Upper lobe of left lung (tissue), 6 donors: ENCODE data around the gene RAPGEF2. TPM values are rescaled to one million over a fixed set of nuclear protein-coding genes. Genes with fewer than 3 reads are reported as not detected.
"Not testable (repeated sequence)": the region's sequence is repeated elsewhere in the genome, so short reads cannot be mapped to it uniquely, and the experiment has no call there.

Source experiments
- ATAC-seq, 2 donors: fragments of 200-7000 bp; cut with Tn5 transposase; one replicate each; pipeline ENCODE4 v1.9.1; 2022; ENCODE audit warnings: mild to moderate bottlenecking in 2 of 2, moderate library complexity in 2 of 2; ENCODE audit not compliant: low FRiP score in 2 of 2
- DNase-seq, 2 donors: peaks; one replicate each; pipeline ENCODE4 v3.0.0-alpha.2; 2019 to 2020
- H3K27ac ChIP-seq, 4 donors: fragments of 200-600 bp; sonication (generic); one replicate each; pipeline ENCODE4 v1.5.1; 2016 to 2019
- H3K27me3 ChIP-seq, 4 donors: fragments of 200-600 bp; sonication (generic); one replicate each; pipeline ENCODE4 v1.5.1; 2017 to 2019
- H3K36me3 ChIP-seq, 4 donors: fragments of 200-600 bp; sonication (generic); one replicate each; pipeline ENCODE4 v1.5.1; 2016 to 2019
- H3K4me1 ChIP-seq, 4 donors: fragments of 200-600 bp; sonication (generic); one replicate each; pipeline ENCODE4 v1.5.1; 2018 to 2019
- H3K4me3 ChIP-seq, 4 donors: fragments of 200-600 bp; sonication (generic); one replicate each; pipeline ENCODE4 v1.5.1; 2017 to 2019; ENCODE audit warnings: mild to moderate bottlenecking in 2 of 4, moderate library complexity in 1 of 4
- H3K9me3 ChIP-seq, 4 donors: fragments of 200-600 bp; sonication (generic); one replicate each; pipeline ENCODE4 v1.5.1; 2018 to 2019
- CTCF ChIP-seq, 6 experiments: fragments of 450-650 bp in 4 of 6; fragments of 200-600 bp in 2 of 6; sonication (generic) in 2 of 6; IDR thresholded peaks; one replicate each; pipeline ENCODE4 v1.5.1; 2016 to 2019; ENCODE audit warnings: antibody characterized with exemption in 6 of 6
- EP300 ChIP-seq, 4 donors: sonication (generic); formaldehyde crosslinking; IDR thresholded peaks; one replicate each; pipeline ENCODE4 v1.5.1; 2017; ENCODE audit warnings: antibody characterized with exemption in 4 of 4, control low read depth in 2 of 4
- POLR2A ChIP-seq, 4 donors: fragments of 450-650 bp; IDR thresholded peaks; one replicate each; pipeline ENCODE4 v1.5.1; 2016 to 2017; ENCODE audit warnings: antibody characterized with exemption in 4 of 4, mild to moderate bottlenecking in 2 of 4
- POLR2AphosphoS5 ChIP-seq, 2 donors: sonication (generic); formaldehyde crosslinking; IDR thresholded peaks; one replicate each; pipeline ENCODE4 v1.5.1; 2017; ENCODE audit warnings: antibody characterized with exemption in 2 of 2
- WGBS, 2 donors: methylation state at CpG; one replicate each; pipeline ENCODE4 v1.1.5; 2017 to 2018; 5-methylcytosine and 5-hydroxymethylcytosine counted together
- total RNA-seq, 6 donors: library from RNA; depleted of rRNA in 4 of 6; stranded (reverse); fragments of >200 nt in 4 of 6; gene quantifications; one replicate each; pipeline versions ENCODE4 v1.1.0 to v1.2.1, GENCODE V29; 2016 to 2021
- donor health status: DM: no; HTN: no; CAD: no; lungs with moderate emphysema.
- donor health status: DM: no; HTN: yes; CAD: no; lungs with severe emphysema.

The RAPGEF2 gene
- total RNA-seq, 6 donors from 2014 or later, result 53.3 to 122 (median 66.3) TPM

- no peaks in the 10 kb centered on the region for H3K36me3 ChIP-seq
- H3K9me3 ChIP-seq, result no peaks in the 10 kb centered on the region
- WGBS, 2 donors, result 39 to 42% methylated on average over 4 of the region's 4 CpGs
- H3K4me3 ChIP-seq, result peak overlapping the region in 1 of 4 donors; percentile 93
- DNase-seq (no peak), ATAC-seq (no peak)
- TF ChIP-seq POLR2A (IDR thresholded peaks at IDR 0.05), result no peak
- TF ChIP-seq CTCF (IDR thresholded peaks at IDR 0.05), result no peak
- H3K27me3 ChIP-seq, result no peaks in the 10 kb centered on the region
- H3K27ac ChIP-seq, result no peak overlapping the region
- peaks cover 24 to 44% (median 35%) of the 10 kb centered on the region in 4 donors for H3K4me1 ChIP-seq
Observed at GRCh38 chr4:159106636-159107035, 3.8 kb downstream of the RAPGEF2 start.

GRCh38 chr4:159107203-159107925 is 4.5 kb downstream of the RAPGEF2 start:
- Histone ChIP-seq H3K36me3 (no peaks in the 10 kb centered on the region), H3K27ac (no peak overlapping the region), H3K27me3 (no peaks in the 10 kb centered on the region), H3K4me1 (peaks cover 21 to 40% (median 34%) of the 10 kb centered on the region in 4 donors), H3K9me3 (no peaks in the 10 kb centered on the region), H3K4me3 (no peak overlapping the region)
- TF ChIP-seq EP300 (IDR thresholded peaks at IDR 0.05) (no peak), POLR2AphosphoS5 (IDR thresholded peaks at IDR 0.05) (no peak), POLR2A (IDR thresholded peaks at IDR 0.05) (no peak), CTCF (IDR thresholded peaks at IDR 0.05) (no peak)
- ATAC-seq, result no peak
- DNase-seq, result no peak
- WGBS, 2 donors, result 30 to 32% methylated on average over 2 of the region's 2 CpGs

- ATAC-seq, result no peak
- H3K4me3 ChIP-seq, result no peak overlapping the region
- no peaks in the 10 kb centered on the region for H3K9me3 ChIP-seq
- peaks cover 19 to 40% (median 33%) of the 10 kb centered on the region in 4 donors for H3K4me1 ChIP-seq
- 67 to 69% methylated on average over 3 of the region's 3 CpGs for WGBS, 2 donors
- no peak for DNase-seq
- H3K36me3 ChIP-seq, result no peaks in the 10 kb centered on the region
- no peak for TF ChIP-seq EP300 (IDR thresholded peaks at IDR 0.05)
- TF ChIP-seq POLR2A (IDR thresholded peaks at IDR 0.05), result no peak
- no peak overlapping the region for H3K27ac ChIP-seq
- no peaks in the 10 kb centered on the region for H3K27me3 ChIP-seq
Observed at GRCh38 chr4:159108124-159108523, 5.2 kb downstream of the RAPGEF2 start.

- Histone ChIP-seq H3K4me1 (peaks cover 11 to 30% (median 20%) of the 10 kb centered on the region in 4 donors), H3K27me3 (no peaks in the 10 kb centered on the region), H3K4me3 (no peak overlapping the region), H3K27ac (no peak overlapping the region), H3K9me3 (peaks cover 0 to 3% (median 0%) of the 10 kb centered on the region in 4 donors), H3K36me3 (no peaks in the 10 kb centered on the region)
- no peak for ATAC-seq
- TF ChIP-seq CTCF (IDR thresholded peaks at IDR 0.05) (no peak), POLR2AphosphoS5 (IDR thresholded peaks at IDR 0.05) (no peak)
- DNase-seq, result no peak
- 73 to 80% methylated on average over 5 of the region's 5 CpGs for WGBS, 2 donors
Observed at GRCh38 chr4:159110961-159111360, 8.1 kb downstream of the RAPGEF2 start.

- H3K4me1 ChIP-seq, result peaks cover 8 to 25% (median 16%) of the 10 kb centered on the region in 4 donors
- no peak for DNase-seq
- WGBS, 2 donors, result 76 to 81% methylated on average over 4 of the region's 4 CpGs
- H3K9me3 ChIP-seq, result peaks cover 0 to 3% (median 0%) of the 10 kb centered on the region in 4 donors
- TF ChIP-seq POLR2A (IDR thresholded peaks at IDR 0.05) (no peak), CTCF (IDR thresholded peaks at IDR 0.05) (no peak), POLR2AphosphoS5 (IDR thresholded peaks at IDR 0.05) (no peak)
- no peak overlapping the region for H3K27ac ChIP-seq
- H3K36me3 ChIP-seq, result no peaks in the 10 kb centered on the region
- no peak overlapping the region for H3K4me3 ChIP-seq
- ATAC-seq, result no peak
- no peaks in the 10 kb centered on the region for H3K27me3 ChIP-seq
Observed at GRCh38 chr4:159111416-159111815, 8.5 kb downstream of the RAPGEF2 start.

GRCh38 chr4:159113366-159113765 is 10.5 kb downstream of the RAPGEF2 start:
- 98 to 99% methylated on average over 7 of the region's 7 CpGs for WGBS, 2 donors
- H3K36me3 ChIP-seq, DNase-seq, ATAC-seq, H3K9me3 ChIP-seq, H3K27me3 ChIP-seq, H3K4me3 ChIP-seq, H3K27ac ChIP-seq: not testable (repeated sequence)
- H3K4me1 ChIP-seq, result peaks cover 0 to 27% (median 2%) of the 10 kb centered on the region in 4 donors

- not testable (repeated sequence) for DNase-seq, H3K9me3 ChIP-seq, H3K4me3 ChIP-seq, ATAC-seq, H3K27ac ChIP-seq, H3K27me3 ChIP-seq, H3K36me3 ChIP-seq
- H3K4me1 ChIP-seq, result peaks cover 0 to 25% (median 5%) of the 10 kb centered on the region in 4 donors
- WGBS, 2 donors, result 86 to 91% methylated on average over 2 of the region's 2 CpGs
Observed at GRCh38 chr4:159116098-159116497, 13.2 kb downstream of the RAPGEF2 start.

- H3K4me1 ChIP-seq, result peaks cover 0 to 22% (median 5%) of the 10 kb centered on the region in 4 donors
- peak overlapping the region in 1 of 4 donors; percentile 27 for H3K27ac ChIP-seq
- ATAC-seq, H3K9me3 ChIP-seq, H3K4me3 ChIP-seq, H3K36me3 ChIP-seq, H3K27me3 ChIP-seq, DNase-seq: not testable (repeated sequence)
Observed at GRCh38 chr4:159116693-159117092, 13.8 kb downstream of the RAPGEF2 start.
